ENCODE data around the gene HEATR5A. TPM values are rescaled to one million over a fixed set of nuclear protein-coding genes. Genes with fewer than 3 reads are reported as not detected.

HEATR5A gene
- total and polyA plus RNA-seq, 2 of the 13 experiments (the other 11 are each of a cell fraction or from before 2014, with no cell fraction given), result 36.4 to 105 TPM

GRCh38 chr14:31421200-31421599 lies 850 bp upstream of the HEATR5A start (continued):
- TF ChIP-seq HNF1B (CRISPR knock-in tag; IDR thresholded peaks at IDR 0.05), result no peak
- TF ChIP-seq LBX2 (CRISPR knock-in tag; IDR thresholded peaks at IDR 0.05; ENCODE audit: borderline replicate concordance), result no peak
- TF ChIP-seq ZNF781 (CRISPR knock-in tag; IDR thresholded peaks at IDR 0.05; ENCODE audit: borderline replicate concordance, not compliant biosample characterization), result no peak
- TF ChIP-seq SMYD3 (CRISPR knock-in tag; IDR thresholded peaks at IDR 0.05), result 0 out of 2 replicates have a peak, but pooled peaks have one; percentile 7
- 0 out of 2 replicates have a peak, but pooled peaks have one; percentile 11 for TF ChIP-seq HNF1A (IDR thresholded peaks at IDR 0.05; ENCODE audit: low read depth)
- TF ChIP-seq HNF1A (CRISPR knock-in tag; IDR thresholded peaks at IDR 0.05; ENCODE audit: borderline replicate concordance), result no peak
- no peak for TF ChIP-seq ZNF180 (CRISPR knock-in tag; IDR thresholded peaks at IDR 0.05; ENCODE audit: borderline replicate concordance, low read depth)
- no peak for TF ChIP-seq CCDC6 (CRISPR knock-in tag; IDR thresholded peaks at IDR 0.05)
- TF ChIP-seq ZNF780A (CRISPR knock-in tag; IDR thresholded peaks at IDR 0.05), result no peak
- TF ChIP-seq ZNF143 (CRISPR knock-in tag; IDR thresholded peaks at IDR 0.05), result no peak
- TF ChIP-seq ZNF205 (CRISPR knock-in tag; IDR thresholded peaks at IDR 0.05), result peak; percentile 80
- no peak for TF ChIP-seq PRDM15 (CRISPR knock-in tag; IDR thresholded peaks at IDR 0.05)
- no peak for TF ChIP-seq NR2C2 (CRISPR knock-in tag; IDR thresholded peaks at IDR 0.05; ENCODE audit: borderline replicate concordance)
- no peak for TF ChIP-seq ZNF280B (CRISPR knock-in tag; IDR thresholded peaks at IDR 0.05; ENCODE audit: borderline replicate concordance)
- TF ChIP-seq ZNF772 (CRISPR knock-in tag; IDR thresholded peaks at IDR 0.05), result no peak
- 0 out of 2 replicates have a peak, but pooled peaks have one; percentile 35 for TF ChIP-seq ZSCAN31 (CRISPR knock-in tag; IDR thresholded peaks at IDR 0.05; ENCODE audit: low read depth)
- no peak for TF ChIP-seq ZNF644 (CRISPR knock-in tag; IDR thresholded peaks at IDR 0.05; ENCODE audit: low read depth)
- TF ChIP-seq HOXA5 (CRISPR knock-in tag; IDR thresholded peaks at IDR 0.05), result no peak
